Measurements from ENCODE around the gene TMEM178B. TPM values are rescaled to one million over a fixed set of nuclear protein-coding genes. Genes with fewer than 3 reads are reported as not detected.

The TMEM178B gene
- total and polyA plus RNA-seq, 12 donors = 0.24 to 4.9 (median 2.1) TPM

DNA sequence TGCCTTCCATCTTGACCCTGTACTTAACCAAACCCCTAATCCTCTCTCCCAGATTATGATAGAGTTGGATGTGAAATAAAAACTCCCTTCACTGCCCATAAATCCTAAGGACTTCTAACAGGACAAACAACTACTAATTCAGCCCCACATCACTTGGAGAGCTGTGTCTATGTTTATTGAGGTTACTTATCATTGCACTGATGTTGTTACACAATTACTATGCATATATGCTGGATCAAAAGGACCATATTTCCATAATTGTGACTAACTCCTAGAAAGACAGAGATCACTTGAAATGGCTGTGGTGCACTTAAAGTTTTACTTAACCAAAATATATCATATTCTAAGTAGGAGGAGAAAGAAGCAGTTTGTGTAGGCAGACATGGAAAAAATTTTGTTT, 332.5 kb downstream of the TMEM178B start:
- intact Hi-C loops (cut with DNase I) = no loop called here
- no peak for DNase-seq
- no peak overlapping the region for H3K4me3 ChIP-seq
- no peaks in the 10 kb centered on the region for H3K9me3 ChIP-seq (replicated peaks in 1 of 3)
- H3K36me3 ChIP-seq (replicated peaks in 1 of 2) = no peaks in the 10 kb centered on the region
- H3K27ac ChIP-seq = no peak overlapping the region
- H3K27me3 ChIP-seq = no peaks in the 10 kb centered on the region
- TF ChIP-seq POLR2A (IDR thresholded peaks at IDR 0.05) = no peak
- TF ChIP-seq, protein P1, sequence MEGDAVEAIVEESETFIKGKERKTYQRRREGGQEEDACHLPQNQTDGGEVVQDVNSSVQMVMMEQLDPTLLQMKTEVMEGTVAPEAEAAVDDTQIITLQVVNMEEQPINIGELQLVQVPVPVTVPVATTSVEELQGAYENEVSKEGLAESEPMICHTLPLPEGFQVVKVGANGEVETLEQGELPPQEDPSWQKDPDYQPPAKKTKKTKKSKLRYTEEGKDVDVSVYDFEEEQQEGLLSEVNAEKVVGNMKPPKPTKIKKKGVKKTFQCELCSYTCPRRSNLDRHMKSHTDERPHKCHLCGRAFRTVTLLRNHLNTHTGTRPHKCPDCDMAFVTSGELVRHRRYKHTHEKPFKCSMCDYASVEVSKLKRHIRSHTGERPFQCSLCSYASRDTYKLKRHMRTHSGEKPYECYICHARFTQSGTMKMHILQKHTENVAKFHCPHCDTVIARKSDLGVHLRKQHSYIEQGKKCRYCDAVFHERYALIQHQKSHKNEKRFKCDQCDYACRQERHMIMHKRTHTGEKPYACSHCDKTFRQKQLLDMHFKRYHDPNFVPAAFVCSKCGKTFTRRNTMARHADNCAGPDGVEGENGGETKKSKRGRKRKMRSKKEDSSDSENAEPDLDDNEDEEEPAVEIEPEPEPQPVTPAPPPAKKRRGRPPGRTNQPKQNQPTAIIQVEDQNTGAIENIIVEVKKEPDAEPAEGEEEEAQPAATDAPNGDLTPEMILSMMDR (IDR thresholded peaks at IDR 0.05) = no peak
- no peaks in the 10 kb centered on the region for H3K4me1 ChIP-seq (replicated peaks in 1 of 2)

DNA sequence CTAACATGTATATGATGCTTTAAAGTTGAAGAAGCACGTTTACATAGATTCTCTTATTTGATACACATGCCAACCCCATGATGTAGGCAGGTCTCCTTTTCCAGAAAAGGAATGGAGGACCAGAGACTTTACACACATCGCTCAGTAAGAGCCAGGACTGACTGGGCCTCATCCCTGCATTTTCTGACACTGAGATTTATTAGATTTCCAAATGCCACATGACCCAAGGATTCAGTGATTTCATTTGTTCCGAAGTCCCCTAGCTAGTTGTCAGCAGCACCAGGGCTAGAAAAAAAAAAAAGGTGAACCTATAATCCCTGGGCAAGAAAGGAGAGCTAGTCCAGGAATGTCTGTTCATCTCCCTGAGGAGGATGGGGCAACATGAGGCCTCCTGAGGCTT, 334.0 kb downstream of the TMEM178B start:
- intact Hi-C loops (cut with DNase I) = no loop called here
- DNase-seq = no peak
- Histone ChIP-seq H3K36me3 (replicated peaks in 1 of 2) (no peaks in the 10 kb centered on the region), H3K4me3 (no peak overlapping the region), H3K27me3 (no peaks in the 10 kb centered on the region), H3K27ac (no peak overlapping the region), H3K9me3 (replicated peaks in 1 of 3) (no peaks in the 10 kb centered on the region), H3K4me1 (replicated peaks in 1 of 2) (no peaks in the 10 kb centered on the region)
- TF ChIP-seq, protein P1 (IDR thresholded peaks at IDR 0.05) = no peak
- WGBS, 4 donors = 78 to 83% (median 82%) methylated on average over 3 of the region's 3 CpGs

DNA sequence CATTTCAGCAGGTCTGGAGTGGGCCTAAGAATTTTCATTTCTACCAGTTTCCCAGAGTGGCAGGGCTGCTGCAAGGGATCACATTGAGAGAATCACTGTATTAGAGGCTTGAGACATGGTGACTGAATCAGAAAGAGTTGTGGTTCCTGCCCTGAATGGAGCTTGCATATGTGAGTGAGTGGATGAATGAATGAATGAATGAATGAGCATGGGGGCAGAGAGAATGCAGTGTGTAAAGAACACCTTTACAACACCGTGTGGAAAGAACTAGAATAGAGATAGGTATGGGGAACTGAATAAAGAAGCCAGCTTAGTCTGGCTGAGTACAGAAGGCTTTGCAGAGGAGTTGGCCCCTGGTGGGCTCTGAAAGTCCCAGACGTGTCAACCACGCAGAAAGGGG, 334.6 kb downstream of the TMEM178B start:
- Histone ChIP-seq H3K36me3 (replicated peaks in 1 of 2) (no peaks in the 10 kb centered on the region), H3K27me3 (no peaks in the 10 kb centered on the region), H3K9me3 (replicated peaks in 1 of 3) (no peaks in the 10 kb centered on the region), H3K4me3 (no peak overlapping the region), H3K27ac (no peak overlapping the region), H3K4me1 (replicated peaks in 1 of 2) (no peaks in the 10 kb centered on the region)
- no peak for TF ChIP-seq POLR2A (IDR thresholded peaks at IDR 0.05)
- TF ChIP-seq, protein P1 (IDR thresholded peaks at IDR 0.05) = no peak
- intact Hi-C loops (cut with DNase I) = no loop called here
- WGBS, 4 donors = 58 to 72% (median 59%) methylated on average over 3 of the region's 3 CpGs
- DNase-seq = no peak

DNA sequence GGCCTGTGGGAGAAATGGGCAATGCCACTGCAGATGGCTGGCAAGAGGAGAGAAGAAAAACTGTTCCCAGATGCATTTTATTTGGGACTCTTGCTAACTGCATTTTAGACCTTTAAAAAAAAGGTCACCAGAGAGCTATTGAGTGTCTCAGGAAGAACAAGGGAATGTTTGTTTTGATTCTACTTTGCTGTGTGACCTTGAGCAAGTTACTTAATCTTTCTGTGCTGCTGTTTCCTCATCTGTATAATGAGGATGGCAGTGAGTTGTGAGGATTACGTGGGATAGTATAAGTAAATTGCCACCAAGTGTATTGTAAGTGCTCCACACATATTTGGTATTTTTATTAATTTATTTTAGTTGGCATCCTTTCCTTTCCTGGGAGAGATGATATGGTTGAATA, 335.4 kb downstream of the TMEM178B start:
- no peak overlapping the region for H3K4me3 ChIP-seq
- H3K9me3 ChIP-seq (replicated peaks in 1 of 3) = no peaks in the 10 kb centered on the region
- H3K27me3 ChIP-seq = no peaks in the 10 kb centered on the region
- H3K4me1 ChIP-seq (replicated peaks in 1 of 2) = no peaks in the 10 kb centered on the region
- no peak overlapping the region for H3K27ac ChIP-seq
- DNase-seq = no peak
- no peaks in the 10 kb centered on the region for H3K36me3 ChIP-seq (replicated peaks in 1 of 2)
- no peak for TF ChIP-seq POLR2A (IDR thresholded peaks at IDR 0.05)
- TF ChIP-seq, protein P1 (IDR thresholded peaks at IDR 0.05) = no peak
- WGBS, 4 donors = 59 to 74% (median 70%) methylated on average over 1 of the region's 1 CpG
- intact Hi-C loops (cut with DNase I) = no loop called here
